CD4-positive, alpha-beta memory T cell (primary cell): ENCODE measurements around the gene SMG9. TPM values are rescaled to one million over a fixed set of nuclear protein-coding genes. Genes with fewer than 3 reads are reported as not detected.

Experiments
- polyA plus RNA-seq, 2 donors: library from polyadenylated mRNA; unstranded; fragments of 300-500 nt; fragmentation: Illumina TruSeq; gene quantifications; one replicate each; pipeline ENCODE4 v1.2.3, GENCODE V29; 2021
- total RNA-seq, 2 experiments: library from RNA; stranded (reverse); gene quantifications; one replicate each; pipeline ENCODE4 v1.2.3, GENCODE V29; 2021

SMG9 gene
- total and polyA plus RNA-seq, 4 experiments from 2014 or later, result 3.8 to 57.9 (median 35.6) TPM

Other genes with a start within 250 kb of the SMG9 start
- 10 to 100 TPM; 23.9 to 29.1 TPM for gene ETHE1, start 227.8 kb downstream of the SMG9 start, total RNA-seq
- gene ETHE1, start 227.8 kb downstream of the SMG9 start, polyA plus RNA-seq, result 10 to 100 TPM; 79.1 to 80.7 TPM
- 10 to 100 TPM; 11.0 to 11.8 TPM for gene ZNF575, start 221.8 kb downstream of the SMG9 start, total RNA-seq
- gene ZNF575, start 221.8 kb downstream of the SMG9 start, polyA plus RNA-seq, result 1 to 10 TPM; 2.1 to 3.6 TPM
- gene XRCC1, start 179.4 kb downstream of the SMG9 start, total RNA-seq, result 10 to 100 TPM; 33.4 to 41.0 TPM
- gene XRCC1, start 179.4 kb downstream of the SMG9 start, polyA plus RNA-seq, result 10 to 100 TPM; 16.3 to 29.1 TPM
- gene PINLYP, start 179.2 kb downstream of the SMG9 start, total RNA-seq, result under 1 TPM; 0.33 to 0.84 TPM
- 1 to 10 TPM in 1 of 2 donors, not detected in 1; 1.3 TPM for gene PINLYP, start 179.2 kb downstream of the SMG9 start, polyA plus RNA-seq
- gene IRGQ, start 158.8 kb downstream of the SMG9 start, total RNA-seq, result 10 to 100 TPM; 16.5 to 17.9 TPM
- gene IRGQ, start 158.8 kb downstream of the SMG9 start, polyA plus RNA-seq, result 1 to 10 TPM in 1 of 2 donors, under 1 TPM in 1; 0.37 to 2.2 TPM
- gene ZNF576, start 158.4 kb downstream of the SMG9 start, total RNA-seq, result 10 to 100 TPM; 18.4 to 18.6 TPM
- gene ZNF576, start 158.4 kb downstream of the SMG9 start, polyA plus RNA-seq, result 10 to 100 TPM in 1 of 2 donors, 1 to 10 TPM in 1; 8.4 to 13.0 TPM
- gene SRRM5, start 142.9 kb downstream of the SMG9 start, total RNA-seq, result under 1 TPM; 0.83 to 0.99 TPM
- under 1 TPM in 1 of 2 donors, not detected in 1; 0.10 TPM for gene SRRM5, start 142.9 kb downstream of the SMG9 start, polyA plus RNA-seq
- gene ZNF428, start 135.3 kb downstream of the SMG9 start, total RNA-seq, result 10 to 100 TPM; 27.7 to 28.2 TPM
- 10 to 100 TPM; 13.9 to 19.9 TPM for gene ZNF428, start 135.3 kb downstream of the SMG9 start, polyA plus RNA-seq
- under 1 TPM; 0.33 to 0.49 TPM for gene CADM4, start 115.1 kb downstream of the SMG9 start, total RNA-seq
- gene CADM4, start 115.1 kb downstream of the SMG9 start, polyA plus RNA-seq, result under 1 TPM in 1 of 2 donors, not detected in 1; 0.18 TPM
- gene PLAUR, start 84.8 kb downstream of the SMG9 start, total RNA-seq, result 1 to 10 TPM; 8.6 to 9.4 TPM
- 1 to 10 TPM; 6.3 to 6.6 TPM for gene PLAUR, start 84.8 kb downstream of the SMG9 start, polyA plus RNA-seq
- not detected for gene IRGC, start 38.9 kb downstream of the SMG9 start, total RNA-seq
- not detected for gene IRGC, start 38.9 kb downstream of the SMG9 start, polyA plus RNA-seq
- gene KCNN4, start 26.0 kb upstream of the SMG9 start, total RNA-seq, result 10 to 100 TPM; 33.6 to 33.9 TPM
- gene KCNN4, start 26.0 kb upstream of the SMG9 start, polyA plus RNA-seq, result 10 to 100 TPM; 10.5 to 23.7 TPM
- under 1 TPM; 0.49 to 0.97 TPM for gene LYPD5, start 47.5 kb upstream of the SMG9 start, total RNA-seq
- gene LYPD5, start 47.5 kb upstream of the SMG9 start, polyA plus RNA-seq, result under 1 TPM; 0.27 to 0.50 TPM
- 10 to 100 TPM; 18.1 to 20.7 TPM for gene ZNF283, start 72.4 kb upstream of the SMG9 start, total RNA-seq
- 1 to 10 TPM; 4.3 to 4.9 TPM for gene ZNF283, start 72.4 kb upstream of the SMG9 start, polyA plus RNA-seq
- 1 to 10 TPM; 3.7 to 4.2 TPM for gene ZNF404, start 129.0 kb upstream of the SMG9 start, total RNA-seq
- 1 to 10 TPM; 1.8 to 3.9 TPM for gene ZNF404, start 129.0 kb upstream of the SMG9 start, polyA plus RNA-seq
- 10 to 100 TPM; 25.1 to 29.6 TPM for gene ZNF45, start 180.3 kb upstream of the SMG9 start, total RNA-seq
- gene ZNF45, start 180.3 kb upstream of the SMG9 start, polyA plus RNA-seq, result 10 to 100 TPM in 1 of 2 donors, 1 to 10 TPM in 1; 9.4 to 12.9 TPM
- 1 to 10 TPM; 2.9 to 3.2 TPM for gene ZNF221, start 196.3 kb upstream of the SMG9 start, total RNA-seq
- gene ZNF221, start 196.3 kb upstream of the SMG9 start, polyA plus RNA-seq, result 1 to 10 TPM in 1 of 2 donors, not detected in 1; 1.0 TPM
- gene ZNF155, start 229.2 kb upstream of the SMG9 start, total RNA-seq, result 10 to 100 TPM; 12.9 to 14.1 TPM
- gene ZNF155, start 229.2 kb upstream of the SMG9 start, polyA plus RNA-seq, result 1 to 10 TPM; 2.4 to 4.2 TPM
- 10 to 100 TPM; 16.6 to 18.4 TPM for gene ZNF230, start 248.0 kb upstream of the SMG9 start, total RNA-seq
- 1 to 10 TPM in 1 of 2 donors, under 1 TPM in 1; 0.83 to 4.8 TPM for gene ZNF230, start 248.0 kb upstream of the SMG9 start, polyA plus RNA-seq